ENCODE data around the gene MANEA.

The MANEA gene

GRCh38 chr6:95577304-95578105 is at the start of gene MANEA:
MANEA (plus strand) TSS chr6:95577535; CDS start chr6:95586440, 8,905 bp downstream.
- Mint-ChIP-seq H3K27me3 (ENCODE audit: low read depth) (no peaks in the 10 kb centered on the region), H3K27ac (peak within 1 kb of the TSS; percentile 96 to 100 (median 98)), H3K36me3 (ENCODE audit: low read depth) (peaks cover 3% of the 10 kb centered on the region), H3K4me3 (peak within 1 kb of the TSS; percentile 96 to 100 (median 98)), H3K4me1 (peaks cover 28% of the 10 kb centered on the region), H3K9me3 (no peaks in the 10 kb centered on the region)
- no peak for TF ChIP-seq CTCF (IDR thresholded peaks at IDR 0.05; ENCODE audit: unreplicated experiment in 3 of 3)

- Mint-ChIP-seq H3K9me3 (no peaks in the 10 kb centered on the region), H3K4me1 (no peaks in the 10 kb centered on the region), H3K4me3 (no peak overlapping the region), H3K36me3 (ENCODE audit: low read depth) (no peaks in the 10 kb centered on the region), H3K27ac (no peak overlapping the region), H3K27me3 (ENCODE audit: low read depth) (no peaks in the 10 kb centered on the region)
- no peak for TF ChIP-seq CTCF (IDR thresholded peaks at IDR 0.05; ENCODE audit: unreplicated experiment in 3 of 3)
These were observed 47.6 kb upstream of the MANEA start for GRCh38 chr6:95529762-95530161.

GRCh38 chr6:95530176-95530819 is 47.0 kb upstream of the MANEA start:
- no peaks in the 10 kb centered on the region for H3K4me1 Mint-ChIP-seq
- H3K27me3 Mint-ChIP-seq (ENCODE audit: low read depth) = no peaks in the 10 kb centered on the region
- TF ChIP-seq CTCF (IDR thresholded peaks at IDR 0.05; ENCODE audit: unreplicated experiment in 3 of 3) = no peak
- no peak overlapping the region for H3K27ac Mint-ChIP-seq
- no peak overlapping the region for H3K4me3 Mint-ChIP-seq
- no peaks in the 10 kb centered on the region for H3K36me3 Mint-ChIP-seq (ENCODE audit: low read depth)
- no peaks in the 10 kb centered on the region for H3K9me3 Mint-ChIP-seq

- H3K9me3 Mint-ChIP-seq = peaks cover 2% of the 10 kb centered on the region
- H3K27me3 Mint-ChIP-seq (ENCODE audit: low read depth) = no peaks in the 10 kb centered on the region
- H3K4me1 Mint-ChIP-seq = peaks cover 23% of the 10 kb centered on the region
- H3K4me3 Mint-ChIP-seq = no peak overlapping the region
- H3K27ac Mint-ChIP-seq = peak overlapping the region in 1 of 3 experiments; percentile 23
- no peaks in the 10 kb centered on the region for H3K36me3 Mint-ChIP-seq (ENCODE audit: low read depth)
- TF ChIP-seq CTCF (IDR thresholded peaks at IDR 0.05; ENCODE audit: unreplicated experiment in 3 of 3) = no peak
These were observed 33.5 kb upstream of the MANEA start for GRCh38 chr6:95543798-95544197.

- Mint-ChIP-seq H3K36me3 (ENCODE audit: low read depth) (no peaks in the 10 kb centered on the region), H3K9me3 (no peaks in the 10 kb centered on the region), H3K4me3 (no peak overlapping the region), H3K27me3 (ENCODE audit: low read depth) (no peaks in the 10 kb centered on the region), H3K27ac (peak overlapping the region in 1 of 3 experiments; percentile 23), H3K4me1 (peaks cover 23% of the 10 kb centered on the region)
- TF ChIP-seq CTCF (IDR thresholded peaks at IDR 0.05; ENCODE audit: unreplicated experiment in 3 of 3) = no peak
These were observed 32.7 kb upstream of the MANEA start for GRCh38 chr6:95544517-95545225.

Measured in nephron (organoid).